Lower leg skin (tissue), 4 donors: Measurements from ENCODE around the gene MYH16. TPM values are rescaled to one million over a fixed set of nuclear protein-coding genes. Genes with fewer than 3 reads are reported as not detected.

ENCODE experiments used
- DNase-seq, 2 donors: peaks; one replicate each; pipeline ENCODE4 v3.0.0-alpha.2; 2019; ENCODE audit warnings: low spot score in 2 of 2
- H3K4me3 ChIP-seq: fragments of 200-600 bp; sonication (generic); 2 replicates; pipeline ENCODE4 v1.5.1; 2017; ENCODE audit warnings: mild to moderate bottlenecking, low read depth; ENCODE audit not compliant: poor library complexity, severe bottlenecking
- POLR2A ChIP-seq, 2 donors: fragments of 450-650 bp; IDR thresholded peaks; one replicate each; pipeline ENCODE4 v1.6.1; 2016 to 2017; ENCODE audit warnings: antibody characterized with exemption in 2 of 2, mild to moderate bottlenecking in 1 of 2, moderate library complexity in 1 of 2
- WGBS, 2 donors: methylation state at CpG; one replicate each; pipeline ENCODE4 v1.1.5; 2018; 5-methylcytosine and 5-hydroxymethylcytosine counted together
- intact Hi-C: fragments of 100-400 bp; cut with DNase I; formaldehyde crosslinking; loops from one replicate; pipeline ENCODE4 v1.15.0; 2023; ENCODE audit warnings: low total_unique reads
- total RNA-seq, 4 donors: library from RNA; depleted of rRNA; stranded (reverse); fragments of >200 nt; gene quantifications; one replicate each; pipeline ENCODE4 v1.1.0, GENCODE V29; 2016
- TF ChIP-seq, protein P1 (sequence below), 3 donors: fragments of 450-650 bp; IDR thresholded peaks; one replicate each; pipeline ENCODE4 v1.5.1; 2016; ENCODE audit warnings: antibody characterized with exemption in 3 of 3, mild to moderate bottlenecking in 3 of 3, moderate library complexity in 2 of 3

Gene MYH16
- total RNA-seq, 4 donors from 2014 or later = not detected

DNA sequence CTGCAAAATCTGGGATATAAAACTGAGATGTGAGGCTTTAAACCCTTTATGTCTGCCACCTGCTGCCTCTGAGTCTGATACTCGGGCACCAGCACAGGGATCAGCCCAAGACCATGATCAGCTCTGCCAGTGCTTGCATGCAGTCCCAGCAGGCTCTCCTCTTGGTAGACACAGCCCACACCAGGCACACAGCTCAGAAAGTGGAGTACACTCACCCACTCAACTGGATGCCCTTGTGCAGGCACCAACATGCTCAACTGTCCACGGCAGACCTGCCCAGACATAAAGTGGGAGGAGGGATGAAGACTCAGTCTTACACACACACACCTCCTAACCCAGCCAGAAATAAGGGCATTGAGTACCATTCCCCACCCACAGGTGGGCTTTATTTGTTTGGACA is 18.2 kb upstream of the MYH16 start:
- no peak overlapping the region for H3K4me3 ChIP-seq
- 27 to 69% methylated on average over 2 of the region's 2 CpGs for WGBS, 2 donors
- intact Hi-C loops = no loop called here
- DNase-seq = no peak
- TF ChIP-seq, protein P1, sequence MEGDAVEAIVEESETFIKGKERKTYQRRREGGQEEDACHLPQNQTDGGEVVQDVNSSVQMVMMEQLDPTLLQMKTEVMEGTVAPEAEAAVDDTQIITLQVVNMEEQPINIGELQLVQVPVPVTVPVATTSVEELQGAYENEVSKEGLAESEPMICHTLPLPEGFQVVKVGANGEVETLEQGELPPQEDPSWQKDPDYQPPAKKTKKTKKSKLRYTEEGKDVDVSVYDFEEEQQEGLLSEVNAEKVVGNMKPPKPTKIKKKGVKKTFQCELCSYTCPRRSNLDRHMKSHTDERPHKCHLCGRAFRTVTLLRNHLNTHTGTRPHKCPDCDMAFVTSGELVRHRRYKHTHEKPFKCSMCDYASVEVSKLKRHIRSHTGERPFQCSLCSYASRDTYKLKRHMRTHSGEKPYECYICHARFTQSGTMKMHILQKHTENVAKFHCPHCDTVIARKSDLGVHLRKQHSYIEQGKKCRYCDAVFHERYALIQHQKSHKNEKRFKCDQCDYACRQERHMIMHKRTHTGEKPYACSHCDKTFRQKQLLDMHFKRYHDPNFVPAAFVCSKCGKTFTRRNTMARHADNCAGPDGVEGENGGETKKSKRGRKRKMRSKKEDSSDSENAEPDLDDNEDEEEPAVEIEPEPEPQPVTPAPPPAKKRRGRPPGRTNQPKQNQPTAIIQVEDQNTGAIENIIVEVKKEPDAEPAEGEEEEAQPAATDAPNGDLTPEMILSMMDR (IDR thresholded peaks at IDR 0.05) = no peak

DNA sequence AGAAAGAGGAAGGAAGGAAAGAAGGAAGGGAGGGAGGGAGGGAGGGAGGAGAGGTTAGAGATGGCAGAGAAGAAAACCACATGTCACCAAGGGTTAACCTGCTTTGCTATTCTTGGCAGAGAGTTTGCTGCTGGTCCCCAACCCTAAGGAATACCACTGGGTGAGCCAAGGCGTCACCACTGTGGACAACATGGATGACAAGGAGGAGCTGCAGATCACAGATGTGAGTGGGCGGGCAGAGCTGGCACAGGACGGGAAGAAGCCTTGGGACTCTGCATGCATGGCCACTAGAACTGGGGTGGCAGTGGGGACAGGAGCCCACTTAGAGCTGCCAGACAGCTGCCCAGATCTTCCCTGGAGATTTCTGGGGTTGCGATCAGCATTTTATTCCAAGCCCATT is 17.2 kb upstream of the MYH16 start:
- DNase-seq = no peak
- 49 to 52% methylated on average over 4 of the region's 4 CpGs for WGBS, 2 donors
- TF ChIP-seq, protein P1 (IDR thresholded peaks at IDR 0.05) = no peak
- TF ChIP-seq POLR2A (IDR thresholded peaks at IDR 0.05) = no peak
- intact Hi-C loops = no loop called here
- H3K4me3 ChIP-seq = no peak overlapping the region

DNA sequence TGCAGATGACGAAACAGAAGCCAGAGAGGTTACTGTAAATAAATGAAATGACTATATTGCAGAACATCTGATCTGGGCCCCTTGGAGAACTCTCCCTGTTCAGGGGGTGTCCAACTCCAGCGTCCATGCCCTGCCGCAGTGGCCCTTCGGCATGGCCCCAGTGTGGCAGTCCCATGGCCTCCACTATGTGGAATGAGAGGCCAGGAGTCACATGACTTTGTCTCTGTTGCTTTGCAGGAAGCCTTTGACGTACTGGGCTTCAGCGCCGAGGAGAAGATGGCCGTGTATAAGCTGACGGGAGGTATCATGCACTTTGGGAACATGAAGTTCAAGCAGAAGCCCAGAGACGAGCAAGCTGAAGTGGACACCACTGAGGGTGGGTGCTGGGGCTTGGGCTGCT is 15.6 kb upstream of the MYH16 start:
- intact Hi-C loops = no loop called here
- H3K4me3 ChIP-seq = no peak overlapping the region
- TF ChIP-seq, protein P1 (IDR thresholded peaks at IDR 0.05) = no peak
- TF ChIP-seq POLR2A (IDR thresholded peaks at IDR 0.05) = no peak
- no peak for DNase-seq
- 95 to 96% methylated on average over 10 of the region's 10 CpGs for WGBS, 2 donors

DNA sequence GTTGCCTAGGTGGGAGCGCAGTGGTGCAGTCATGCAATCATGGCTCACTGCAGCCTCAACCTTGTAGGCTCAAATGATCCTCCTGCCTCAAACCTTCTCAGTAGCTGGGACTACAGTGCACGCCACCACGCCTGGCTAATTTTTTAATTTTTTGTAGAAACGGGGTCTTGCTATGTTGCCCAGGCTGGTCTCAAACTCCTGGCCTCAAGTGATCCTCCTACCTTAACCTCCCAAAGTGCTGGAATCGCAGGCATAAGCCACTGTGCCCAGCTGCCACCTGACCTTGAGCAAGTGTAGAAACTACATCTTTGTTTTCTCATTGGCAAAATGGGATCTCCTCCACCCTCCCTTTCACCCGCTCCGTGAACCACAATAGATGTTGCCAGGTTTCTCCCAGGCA is 15.0 kb upstream of the MYH16 start:
- no peak for TF ChIP-seq POLR2A (IDR thresholded peaks at IDR 0.05)
- TF ChIP-seq, protein P1 (IDR thresholded peaks at IDR 0.05) = no peak
- 86 to 96% methylated on average over 7 of the region's 7 CpGs for WGBS, 2 donors
- intact Hi-C loops = no loop called here
- H3K4me3 ChIP-seq = no peak overlapping the region
- DNase-seq = no peak

DNA sequence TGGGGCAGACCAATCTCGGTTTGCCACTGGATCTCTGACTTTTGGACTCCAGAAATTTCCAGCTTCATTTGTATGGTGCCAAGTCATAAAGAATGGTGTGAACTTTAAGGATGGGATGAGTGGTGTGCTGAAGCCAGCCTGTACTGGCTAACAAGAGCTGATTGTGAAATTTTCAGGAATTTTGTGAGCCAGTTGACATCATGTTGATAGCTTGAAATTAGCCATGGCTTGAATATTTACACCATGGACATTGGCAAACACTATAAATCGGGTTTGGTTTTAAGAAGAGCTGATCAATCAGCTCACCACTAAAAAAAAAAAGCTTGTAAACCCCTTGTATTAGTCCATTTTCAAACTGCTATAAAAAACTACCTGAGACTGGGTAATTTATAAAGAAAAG is 14.1 kb upstream of the MYH16 start:
- no peak for DNase-seq
- TF ChIP-seq, protein P1 (IDR thresholded peaks at IDR 0.05) = no peak
- TF ChIP-seq POLR2A (IDR thresholded peaks at IDR 0.05) = no peak
- intact Hi-C loops = no loop called here
- no peak overlapping the region for H3K4me3 ChIP-seq
- WGBS, 2 donors = 79 to 87% methylated on average over 2 of the region's 2 CpGs

DNA sequence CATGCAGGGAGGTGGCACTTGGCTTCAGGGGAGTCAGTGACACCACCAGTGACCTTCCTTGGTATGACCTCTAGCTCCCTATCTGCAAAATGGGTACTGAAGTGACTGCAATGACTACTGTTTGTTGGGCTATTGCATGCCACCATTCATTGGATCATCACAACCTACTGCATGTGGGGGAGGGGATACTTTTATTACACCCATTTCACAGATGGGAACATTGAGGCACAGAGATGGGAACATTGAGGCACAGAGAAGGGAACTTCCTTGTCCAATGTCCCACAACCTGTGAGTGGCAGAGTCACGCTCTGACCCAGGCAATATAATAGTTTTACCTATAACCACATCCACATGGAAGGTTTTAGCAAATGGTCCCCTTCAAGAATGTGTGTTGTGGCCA is 12.2 kb upstream of the MYH16 start:
- WGBS, 2 donors = 94 to 95% methylated on average over 1 of the region's 1 CpG
- no peak overlapping the region for H3K4me3 ChIP-seq
- intact Hi-C loops = no loop called here
- DNase-seq = no peak
- TF ChIP-seq, protein P1 (IDR thresholded peaks at IDR 0.05) = no peak
- TF ChIP-seq POLR2A (IDR thresholded peaks at IDR 0.05) = no peak
